Peyer's patch (tissue), 4 donors: ENCODE results near the gene DOCK2.

Experiments
- CTCF ChIP-seq, 6 experiments: fragments of 450-650 bp in 4 of 6; fragments of 200-600 bp in 2 of 6; sonication (generic) in 1 of 6; IDR thresholded peaks; one replicate each; pipeline ENCODE4 v1.5.1; 2017 to 2019; ENCODE audit warnings: antibody characterized with exemption in 6 of 6, mild to moderate bottlenecking in 3 of 6, moderate library complexity in 1 of 6
- POLR2A ChIP-seq, 2 donors: fragments of 450-650 bp; IDR thresholded peaks; one replicate each; pipeline ENCODE4 v1.5.1; 2017; ENCODE audit warnings: antibody characterized with exemption in 2 of 2, mild to moderate bottlenecking in 2 of 2, moderate library complexity in 2 of 2

GRCh38 chr5:169848271-169848670, 211.2 kb downstream of the DOCK2 start:
- no peak for TF ChIP-seq CTCF (IDR thresholded peaks at IDR 0.05)
- TF ChIP-seq POLR2A (IDR thresholded peaks at IDR 0.05), result no peak
